ENCODE data around the gene RELN. TPM values are rescaled to one million over a fixed set of nuclear protein-coding genes. Genes with fewer than 3 reads are reported as not detected.

The RELN gene
- total RNA-seq, 1 donor from 2014 or later, result 7.4 TPM

DNA sequence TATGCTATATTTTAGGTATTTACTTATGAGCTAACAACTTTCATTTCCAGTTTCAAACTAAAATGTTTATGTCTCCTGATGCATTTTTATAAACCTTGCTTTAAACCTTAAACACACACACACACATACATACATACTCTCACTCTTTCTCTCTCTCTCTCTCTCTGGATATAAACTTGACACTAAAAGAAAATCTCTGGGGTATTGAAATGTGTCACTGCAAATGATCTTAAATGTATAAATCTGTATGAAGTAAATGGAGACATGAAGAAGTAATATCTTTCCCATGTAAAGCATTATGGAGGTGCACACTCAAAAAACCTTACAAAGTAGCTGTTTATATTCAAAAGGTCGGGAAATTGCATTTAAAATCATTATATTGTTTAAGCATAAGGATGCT lies 37.0 kb downstream of the RELN start:
- intact Hi-C loops (cut with DNase I), result no loop called here
- TF ChIP-seq, protein P1, sequence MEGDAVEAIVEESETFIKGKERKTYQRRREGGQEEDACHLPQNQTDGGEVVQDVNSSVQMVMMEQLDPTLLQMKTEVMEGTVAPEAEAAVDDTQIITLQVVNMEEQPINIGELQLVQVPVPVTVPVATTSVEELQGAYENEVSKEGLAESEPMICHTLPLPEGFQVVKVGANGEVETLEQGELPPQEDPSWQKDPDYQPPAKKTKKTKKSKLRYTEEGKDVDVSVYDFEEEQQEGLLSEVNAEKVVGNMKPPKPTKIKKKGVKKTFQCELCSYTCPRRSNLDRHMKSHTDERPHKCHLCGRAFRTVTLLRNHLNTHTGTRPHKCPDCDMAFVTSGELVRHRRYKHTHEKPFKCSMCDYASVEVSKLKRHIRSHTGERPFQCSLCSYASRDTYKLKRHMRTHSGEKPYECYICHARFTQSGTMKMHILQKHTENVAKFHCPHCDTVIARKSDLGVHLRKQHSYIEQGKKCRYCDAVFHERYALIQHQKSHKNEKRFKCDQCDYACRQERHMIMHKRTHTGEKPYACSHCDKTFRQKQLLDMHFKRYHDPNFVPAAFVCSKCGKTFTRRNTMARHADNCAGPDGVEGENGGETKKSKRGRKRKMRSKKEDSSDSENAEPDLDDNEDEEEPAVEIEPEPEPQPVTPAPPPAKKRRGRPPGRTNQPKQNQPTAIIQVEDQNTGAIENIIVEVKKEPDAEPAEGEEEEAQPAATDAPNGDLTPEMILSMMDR (IDR thresholded peaks at IDR 0.05), result no peak
- TF ChIP-seq POLR2AphosphoS5 (IDR thresholded peaks at IDR 0.05; ENCODE audit: insufficient read depth in 1 of 2, low read depth in 1 of 2) (no peak), POLR2A (IDR thresholded peaks at IDR 0.05) (no peak)

DNA sequence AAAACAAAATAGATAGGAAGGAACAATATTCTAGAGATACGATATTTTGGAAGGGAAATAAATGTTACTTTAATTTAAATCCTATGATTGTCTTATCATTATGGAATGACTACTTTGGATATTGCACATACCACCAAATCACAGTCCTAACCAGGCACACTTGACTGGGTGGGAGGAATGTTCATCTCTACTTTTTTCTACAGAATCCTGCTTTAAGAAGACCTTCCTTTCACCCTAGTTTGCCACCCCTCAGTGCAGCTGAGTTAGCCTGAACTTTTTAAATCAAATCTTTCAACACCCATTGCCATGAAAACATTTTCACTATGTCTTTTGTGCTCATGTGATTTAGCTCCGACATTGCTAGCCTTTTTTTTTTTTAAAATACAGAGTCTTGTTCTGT lies 38.1 kb downstream of the RELN start:
- TF ChIP-seq, protein P1 (IDR thresholded peaks at IDR 0.05), result no peak
- TF ChIP-seq POLR2A (IDR thresholded peaks at IDR 0.05) (no peak), POLR2AphosphoS5 (IDR thresholded peaks at IDR 0.05; ENCODE audit: insufficient read depth in 1 of 2, low read depth in 1 of 2) (no peak)
- H3K9me3 ChIP-seq, result no peaks in the 10 kb centered on the region
- intact Hi-C loops (cut with DNase I), result no loop called here

More for the DNA sequence above, 37.0 kb downstream of the RELN start:
- Histone ChIP-seq H3K27ac (no peak overlapping the region), H3K4me3 (no peak overlapping the region), H3K36me3 (no peaks in the 10 kb centered on the region), H3K9me3 (no peaks in the 10 kb centered on the region), H3K27me3 (no peaks in the 10 kb centered on the region), H3K4me1 (no peaks in the 10 kb centered on the region)
- no peak for DNase-seq (ENCODE audit: extremely low spot score in 2 of 2)

DNA sequence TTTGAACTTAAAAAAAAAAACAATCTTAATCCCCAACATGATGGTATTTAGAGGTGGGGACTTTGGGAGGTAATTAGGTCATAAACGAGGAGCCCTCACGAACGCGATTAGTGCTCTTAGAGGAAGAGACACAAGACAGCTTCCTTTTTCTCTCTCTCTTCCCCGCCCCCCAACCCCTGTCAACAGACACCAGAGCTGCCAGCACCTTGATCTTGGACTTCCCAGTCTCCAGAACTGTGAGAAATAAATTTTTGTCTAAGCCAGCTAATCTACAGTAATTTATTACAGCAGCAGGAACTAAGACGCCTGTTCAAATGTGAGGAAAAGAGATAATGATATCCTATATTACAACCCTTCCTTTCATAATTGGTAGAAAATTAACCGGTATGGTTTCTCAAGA lies 40.1 kb downstream of the RELN start:
- H3K36me3 ChIP-seq, result no peaks in the 10 kb centered on the region
- no peaks in the 10 kb centered on the region for H3K4me1 ChIP-seq
- H3K4me3 ChIP-seq, result no peak overlapping the region
- no peak for DNase-seq (ENCODE audit: extremely low spot score in 2 of 2)
- intact Hi-C loops (cut with DNase I), result no loop called here
- H3K9me3 ChIP-seq, result no peaks in the 10 kb centered on the region
- H3K27me3 ChIP-seq, result no peaks in the 10 kb centered on the region
- H3K27ac ChIP-seq, result no peak overlapping the region
- no peak for TF ChIP-seq POLR2A (IDR thresholded peaks at IDR 0.05)
- TF ChIP-seq, protein P1 (IDR thresholded peaks at IDR 0.05), result no peak
- TF ChIP-seq POLR2AphosphoS5 (IDR thresholded peaks at IDR 0.05; ENCODE audit: insufficient read depth in 1 of 2, low read depth in 1 of 2), result no peak

More for the DNA sequence above, 38.1 kb downstream of the RELN start:
- H3K4me1 ChIP-seq, result no peaks in the 10 kb centered on the region
- no peak overlapping the region for H3K27ac ChIP-seq
- H3K36me3 ChIP-seq, result no peaks in the 10 kb centered on the region
- H3K4me3 ChIP-seq, result no peak overlapping the region
- H3K27me3 ChIP-seq, result no peaks in the 10 kb centered on the region
- no peak for DNase-seq (ENCODE audit: extremely low spot score in 2 of 2)

DNA sequence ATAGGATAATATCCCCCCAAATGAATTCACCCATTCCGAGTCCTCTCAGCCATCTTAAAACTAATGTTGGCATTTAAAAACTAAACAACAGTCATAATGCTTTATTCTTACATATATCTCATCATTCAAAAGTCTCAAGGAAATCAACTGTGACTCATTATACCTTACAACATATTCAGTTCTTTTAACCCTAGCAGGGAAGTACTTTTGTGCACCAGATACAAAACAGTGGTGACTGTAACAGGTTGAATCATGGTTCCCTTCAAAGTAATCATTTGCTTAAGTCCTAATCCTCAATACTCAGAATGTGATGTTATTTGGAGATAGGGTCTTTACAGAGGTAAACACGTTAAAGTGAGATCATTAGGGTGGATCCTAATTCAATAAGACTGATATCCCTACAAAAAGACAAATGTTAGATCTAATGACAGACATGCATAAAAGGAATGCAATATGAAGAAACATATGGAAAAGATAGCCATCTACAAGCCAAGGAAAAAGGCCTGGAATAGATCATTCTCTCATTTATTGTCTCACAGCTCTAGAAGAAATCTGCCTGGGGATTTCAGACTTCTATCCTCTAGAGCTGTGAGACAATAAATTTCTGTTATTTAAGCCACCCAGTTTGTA lies 42.3 kb downstream of the RELN start:
- intact Hi-C loops (cut with DNase I), result no loop called here
- H3K9me3 ChIP-seq, result no peaks in the 10 kb centered on the region

More for the DNA sequence above, 42.3 kb downstream of the RELN start:
- Histone ChIP-seq H3K36me3 (no peaks in the 10 kb centered on the region), H3K27me3 (no peaks in the 10 kb centered on the region), H3K27ac (no peak overlapping the region), H3K4me1 (no peaks in the 10 kb centered on the region), H3K4me3 (no peak overlapping the region)
- DNase-seq (ENCODE audit: extremely low spot score in 2 of 2), result no peak
- no peak for TF ChIP-seq POLR2A (IDR thresholded peaks at IDR 0.05)
- TF ChIP-seq POLR2AphosphoS5 (IDR thresholded peaks at IDR 0.05; ENCODE audit: insufficient read depth in 1 of 2, low read depth in 1 of 2), result no peak
- TF ChIP-seq, protein P1 (IDR thresholded peaks at IDR 0.05), result no peak
